ENCODE data around the gene C2CD2.
A peak's percentile ranks its signal among the peaks of the same experiment; 100 is the strongest.
"Not testable (repeated sequence)": the region's sequence is repeated elsewhere in the genome, so short reads cannot be mapped to it uniquely, and the experiment has no call there.

C2CD2 gene

GRCh38 chr21:41953831-41954653 lies at the start of gene C2CD2:
Gene C2CD2, minus strand, starts transcription at chr21:41954018. Its CDS starts 370 bp downstream, at chr21:41953648.
- peak; percentile 45 for DNase-seq

GRCh38 chr21:42003051-42003461 lies 49.2 kb upstream of the C2CD2 start:
- DNase-seq: no peak

- DNase-seq: no peak
Measured at GRCh38 chr21:42002421-42002958, 48.7 kb upstream of the C2CD2 start.

GRCh38 chr21:42001781-42002180 lies 48.0 kb upstream of the C2CD2 start:
- no peak for DNase-seq

GRCh38 chr21:42000908-42001307 lies 47.1 kb upstream of the C2CD2 start:
- no peak for DNase-seq

GRCh38 chr21:41997657-41998056 lies 43.8 kb upstream of the C2CD2 start:
- no peak for DNase-seq

- no peak for DNase-seq
Measured at GRCh38 chr21:41995577-41995976, 41.8 kb upstream of the C2CD2 start.

- DNase-seq: not testable (repeated sequence)
Measured at GRCh38 chr21:41994613-41995012, 40.8 kb upstream of the C2CD2 start.

GRCh38 chr21:41993744-41994143 lies 39.9 kb upstream of the C2CD2 start:
- DNase-seq: no peak

- DNase-seq: no peak
Measured at GRCh38 chr21:41992576-41992975, 38.8 kb upstream of the C2CD2 start.

GRCh38 chr21:41991659-41992058 lies 37.8 kb upstream of the C2CD2 start:
- DNase-seq: no peak

GRCh38 chr21:41989698-41990097 lies 35.9 kb upstream of the C2CD2 start:
- no peak for DNase-seq

- DNase-seq: no peak
Measured at GRCh38 chr21:41987310-41987709, 33.5 kb upstream of the C2CD2 start.

- DNase-seq: no peak
Measured at GRCh38 chr21:41985662-41986416, 32.0 kb upstream of the C2CD2 start.

- DNase-seq: no peak
Measured at GRCh38 chr21:41983229-41983628, 29.4 kb upstream of the C2CD2 start.

GRCh38 chr21:41980561-41980960 lies 26.7 kb upstream of the C2CD2 start:
- no peak for DNase-seq

GRCh38 chr21:41979751-41980369 lies 26.0 kb upstream of the C2CD2 start:
- no peak for DNase-seq

GRCh38 chr21:41979335-41979734 lies 25.5 kb upstream of the C2CD2 start:
- DNase-seq: no peak

GRCh38 chr21:41977034-41977950 lies 23.5 kb upstream of the C2CD2 start:
- DNase-seq: no peak

GRCh38 chr21:41976611-41977010 lies 22.8 kb upstream of the C2CD2 start:
- no peak for DNase-seq

- no peak for DNase-seq
Measured at GRCh38 chr21:41975391-41976272, 21.8 kb upstream of the C2CD2 start.

Data from GF-D8 (cell line).